ENCODE measurements around the gene CYP26B1. TPM values are rescaled to one million over a fixed set of nuclear protein-coding genes. Genes with fewer than 3 reads are reported as not detected.
A peak's percentile ranks its signal among the peaks of the same experiment; 100 is the strongest.

Gene CYP26B1
- total and polyA plus RNA-seq, 2 of the 8 experiments (the other 6 are each of a cell fraction or from before 2014, with no cell fraction given) = 0.06 to 0.69 TPM

- FAIRE-seq = no peak
- no peak overlapping the region for H3K4me2 ChIP-seq (ENCODE audit: insufficient read depth in 1 of 2, low read depth in 2 of 2, low read length in 2 of 2)
- H3K23me2 ChIP-seq (ENCODE audit: low read depth, low read length) = no peaks in the 10 kb centered on the region
- H4K8ac ChIP-seq (ENCODE audit: extremely low read depth, insufficient read depth, low read length) = no peak overlapping the region
- H4K20me1 ChIP-seq (replicated peaks in 1 of 2; ENCODE audit: control insufficient read depth in 1 of 2, insufficient read depth in 2 of 2, low read length in 2 of 2) = no peaks in the 10 kb centered on the region
- H3K36me3 ChIP-seq (ENCODE audit: control insufficient read depth in 2 of 4, insufficient read depth in 4 of 4, low read length in 3 of 4) = no peaks in the 10 kb centered on the region
- H3K27ac ChIP-seq (ENCODE audit: low read depth, low read length) = no peak overlapping the region
- ChIA-PET CTCF (ENCODE audit: partially characterized antibody) (interaction anchor here (1.1 to 5.3 kb wide), 5 partner anchors 9 to 120 kb away, joined by 3 to 70 read pairs (median 4); no protein-coding TSS in a partner anchor), POLR2A (ENCODE audit: partially characterized antibody) (no interaction called here)
- peak in 1 of 2 experiments; percentile 23 for DNase-seq (ENCODE audit: low read depth in 1 of 2, low spot score in 2 of 2)
- H2BK15ac ChIP-seq (ENCODE audit: low read length) = no peak overlapping the region
- peaks cover 4 to 5% of the 10 kb centered on the region in 2 experiments; a peak in 1 of 4 replicates for H3K9me3 ChIP-seq (ENCODE audit: insufficient read depth in 2 of 2, low read depth in 1 of 2, low read length in 1 of 2)
- H2AK5ac ChIP-seq (ENCODE audit: low read depth, low read length) = no peak overlapping the region
- H2BK20ac ChIP-seq (ENCODE audit: low read length) = no peak overlapping the region
- H3K18ac ChIP-seq (ENCODE audit: extremely low read depth, low read length) = no peak overlapping the region
- H3K27me3 ChIP-seq (replicated peaks in 1 of 4; ENCODE audit: control insufficient read depth in 3 of 4, extremely low read depth in 1 of 4, insufficient read depth in 3 of 4, low read length in 3 of 4) = no peaks in the 10 kb centered on the region
- no peak overlapping the region for H2AFZ ChIP-seq (ENCODE audit: low read length)
- H4K91ac ChIP-seq (replicated peaks; ENCODE audit: insufficient read length, low read length) = no peak overlapping the region
- no peak overlapping the region for H3K56ac ChIP-seq (replicated peaks; ENCODE audit: insufficient read length, low read depth, low read length)
- H2BK12ac ChIP-seq (ENCODE audit: low read depth, low read length) = no peak overlapping the region
- H3K4me1 ChIP-seq (replicated peaks in 1 of 4; ENCODE audit: control insufficient read depth in 3 of 4, insufficient read depth in 4 of 4, low read length in 3 of 4) = no peaks in the 10 kb centered on the region; a peak in 2 of 7 replicates
- H3K23ac ChIP-seq (ENCODE audit: insufficient read length) = no peak overlapping the region
- no peaks in the 10 kb centered on the region for H3K79me2 ChIP-seq (ENCODE audit: control insufficient read depth in 1 of 2, insufficient read depth in 2 of 2, low read length in 2 of 2)
- no peak overlapping the region for H3K4me3 ChIP-seq (ENCODE audit: extremely low read depth in 1 of 4, insufficient read depth in 2 of 4, low read depth in 3 of 4, low read length in 4 of 4)
- H4K5ac ChIP-seq (ENCODE audit: insufficient read length, low read depth, low read length) = no peak overlapping the region
- no peak overlapping the region for H2BK5ac ChIP-seq (ENCODE audit: low read depth, low read length)
- no peak overlapping the region for H3K4ac ChIP-seq (replicated peaks; ENCODE audit: insufficient read length, low read depth, low read length)
- no peak overlapping the region for H3K9ac ChIP-seq (replicated peaks in 1 of 4; ENCODE audit: extremely low read depth in 1 of 4, low read depth in 3 of 4, low read length in 3 of 4)
- no peak overlapping the region for H2BK120ac ChIP-seq (replicated peaks; ENCODE audit: low read depth, low read length)
- no peak overlapping the region for H3K14ac ChIP-seq (ENCODE audit: insufficient read length)
- H3K79me1 ChIP-seq (ENCODE audit: low read depth, low read length) = no peaks in the 10 kb centered on the region
- WGBS, 2 experiments (ENCODE audit: extremely low coverage in 1 of 2, insufficient coverage in 1 of 2, insufficient read length in 1 of 2, insufficient replicate concordance in 2 of 2, low coverage in 1 of 2, low lambda C conversion rate in 2 of 2, missing lambda C conversion rate in 1 of 2) = 95% methylated on average over 6 of the region's 6 CpGs; no CpG with 5 or more reads in 1 of the 2 experiments
- TF ChIP-seq SP4 (IDR thresholded peaks at IDR 0.05; ENCODE audit: low read length) (no peak), EGR1 (IDR thresholded peaks at IDR 0.05; ENCODE audit: borderline replicate concordance, low read depth, low read length) (no peak), BACH1 (IDR thresholded peaks at IDR 0.05; ENCODE audit: low read length) (peak; percentile 92), GABPA (IDR thresholded peaks at IDR 0.05; ENCODE audit: borderline replicate concordance, insufficient read depth, low read length) (no peak), TBP (IDR thresholded peaks at IDR 0.05; ENCODE audit: low read depth, low read length) (no peak), RNF2 (IDR thresholded peaks at IDR 0.05; ENCODE audit: borderline replicate concordance, low read depth, low read length, missing control alignments, poor library complexity, severe bottlenecking) (no peak), CBX8 (IDR thresholded peaks at IDR 0.05; ENCODE audit: borderline replicate concordance, low read depth, low read length) (no peak), TAF7 (optimal IDR thresholded peaks at IDR 0.05; ENCODE audit: borderline replicate concordance, low read depth, low read length) (no peak), ATF2 (IDR thresholded peaks at IDR 0.05; ENCODE audit: low read length) (no peak), TAF1 (IDR thresholded peaks at IDR 0.05; ENCODE audit: low read depth, low read length) (no peak), ASH2L (IDR thresholded peaks at IDR 0.05; ENCODE audit: low read length) (no peak)
Observed at GRCh38 chr2:72112401-72112800, 35.3 kb downstream of the CYP26B1 start.

Data from H1 (cell line).